Measurements from ENCODE around the gene EIF6. TPM values are rescaled to one million over a fixed set of nuclear protein-coding genes. Genes with fewer than 3 reads are reported as not detected.

Gene EIF6
- total and polyA plus RNA-seq, 2 donors (not counting 1 experiment from before 2014, with no cell fraction given): 117 to 156 TPM

- H3K27ac ChIP-seq (ENCODE audit: insufficient read depth, low read length): no peak overlapping the region
- no peak for TF ChIP-seq CTCF (conservative IDR thresholded peaks at IDR 0.05 in 1 of 2, IDR thresholded peaks at IDR 0.05 in 1 of 2; ENCODE audit: low read depth in 1 of 2, low read length in 2 of 2)
- no peak for TF ChIP-seq EZH2 (IDR thresholded peaks at IDR 0.05; ENCODE audit: low read length, missing control alignments)
- no peaks in the 10 kb centered on the region for H3K4me1 ChIP-seq (ENCODE audit: control insufficient read depth, extremely low read depth, insufficient read depth, low read length)
- no peak for DNase-seq (ENCODE audit: low read depth in 2 of 2)
- H3K36me3 ChIP-seq (ENCODE audit: control insufficient read depth, insufficient read depth, low read length): no peaks in the 10 kb centered on the region
- no peak overlapping the region for H3K4me2 ChIP-seq (ENCODE audit: extremely low read depth, insufficient read depth, low read length)
- no peaks in the 10 kb centered on the region for H3K9me3 ChIP-seq (ENCODE audit: control insufficient read depth, insufficient read depth, low read depth, low read length)
- no peak overlapping the region for H3K9ac ChIP-seq (ENCODE audit: insufficient read depth, low read length)
- no peak overlapping the region for H2AFZ ChIP-seq (ENCODE audit: low read length)
- no peaks in the 10 kb centered on the region for H4K20me1 ChIP-seq (ENCODE audit: control insufficient read depth, extremely low read depth, insufficient read depth, low read length)
- H3K4me3 ChIP-seq (replicated peaks in 1 of 4; ENCODE audit: control extremely low read depth in 1 of 4, insufficient read depth in 1 of 4, low read depth in 3 of 4, low read length in 4 of 4): no peak overlapping the region
- no peaks in the 10 kb centered on the region for H3K27me3 ChIP-seq (ENCODE audit: control insufficient read depth, insufficient read depth, low read length)
- H3K79me2 ChIP-seq (ENCODE audit: control insufficient read depth, insufficient read depth, low read length): no peaks in the 10 kb centered on the region
These were observed 32.5 kb downstream of the EIF6 start for GRCh38 chr20:35252037-35252461.

GRCh38 chr20:35251613-35251940 is 33.0 kb downstream of the EIF6 start:
- no peak overlapping the region for H3K27ac ChIP-seq (ENCODE audit: insufficient read depth, low read length)
- DNase-seq (ENCODE audit: low read depth in 2 of 2): no peak
- no peaks in the 10 kb centered on the region for H3K9me3 ChIP-seq (ENCODE audit: control insufficient read depth, insufficient read depth, low read depth, low read length)
- H3K4me2 ChIP-seq (ENCODE audit: extremely low read depth, insufficient read depth, low read length): no peak overlapping the region
- no peaks in the 10 kb centered on the region for H3K36me3 ChIP-seq (ENCODE audit: control insufficient read depth, insufficient read depth, low read length)
- H3K4me1 ChIP-seq (ENCODE audit: control insufficient read depth, extremely low read depth, insufficient read depth, low read length): no peaks in the 10 kb centered on the region
- TF ChIP-seq EZH2 (IDR thresholded peaks at IDR 0.05; ENCODE audit: low read length, missing control alignments): no peak
- no peak for TF ChIP-seq CTCF (conservative IDR thresholded peaks at IDR 0.05 in 1 of 2, IDR thresholded peaks at IDR 0.05 in 1 of 2; ENCODE audit: low read depth in 1 of 2, low read length in 2 of 2)
- no peaks in the 10 kb centered on the region for H3K79me2 ChIP-seq (ENCODE audit: control insufficient read depth, insufficient read depth, low read length)
- no peak overlapping the region for H2AFZ ChIP-seq (ENCODE audit: low read length)
- H3K4me3 ChIP-seq (replicated peaks in 1 of 4; ENCODE audit: control extremely low read depth in 1 of 4, insufficient read depth in 1 of 4, low read depth in 3 of 4, low read length in 4 of 4): no peak overlapping the region
- no peaks in the 10 kb centered on the region for H3K27me3 ChIP-seq (ENCODE audit: control insufficient read depth, insufficient read depth, low read length)
- H4K20me1 ChIP-seq (ENCODE audit: control insufficient read depth, extremely low read depth, insufficient read depth, low read length): no peaks in the 10 kb centered on the region
- H3K9ac ChIP-seq (ENCODE audit: insufficient read depth, low read length): no peak overlapping the region

GRCh38 chr20:35248641-35249475 is 35.7 kb downstream of the EIF6 start:
- TF ChIP-seq CTCF (conservative IDR thresholded peaks at IDR 0.05 in 1 of 2, IDR thresholded peaks at IDR 0.05 in 1 of 2; ENCODE audit: low read depth in 1 of 2, low read length in 2 of 2) (no peak), EZH2 (IDR thresholded peaks at IDR 0.05; ENCODE audit: low read length, missing control alignments) (no peak)

More at GRCh38 chr20:35248641-35249475, 35.7 kb downstream of the EIF6 start:
- H4K20me1 ChIP-seq (ENCODE audit: control insufficient read depth, extremely low read depth, insufficient read depth, low read length): no peaks in the 10 kb centered on the region
- H3K4me3 ChIP-seq (replicated peaks in 1 of 4; ENCODE audit: control extremely low read depth in 1 of 4, insufficient read depth in 1 of 4, low read depth in 3 of 4, low read length in 4 of 4): no peak overlapping the region
- no peaks in the 10 kb centered on the region for H3K4me1 ChIP-seq (ENCODE audit: control insufficient read depth, extremely low read depth, insufficient read depth, low read length)
- no peaks in the 10 kb centered on the region for H3K27me3 ChIP-seq (ENCODE audit: control insufficient read depth, insufficient read depth, low read length)
- no peak overlapping the region for H3K9ac ChIP-seq (ENCODE audit: insufficient read depth, low read length)
- no peak overlapping the region for H3K27ac ChIP-seq (ENCODE audit: insufficient read depth, low read length)
- peak in 1 of 2 donors; percentile 52 for DNase-seq (ENCODE audit: low read depth in 2 of 2)
- H3K9me3 ChIP-seq (ENCODE audit: control insufficient read depth, insufficient read depth, low read depth, low read length): no peaks in the 10 kb centered on the region
- no peaks in the 10 kb centered on the region for H3K79me2 ChIP-seq (ENCODE audit: control insufficient read depth, insufficient read depth, low read length)
- no peaks in the 10 kb centered on the region for H3K36me3 ChIP-seq (ENCODE audit: control insufficient read depth, insufficient read depth, low read length)
- no peak overlapping the region for H2AFZ ChIP-seq (ENCODE audit: low read length)
- no peak overlapping the region for H3K4me2 ChIP-seq (ENCODE audit: extremely low read depth, insufficient read depth, low read length)
